Islet of Langerhans (tissue), 1 donor: ENCODE measurements around the gene NPHS1.

Experiments used
- FAIRE-seq: peaks from one replicate; lab custom pipeline; 2011; peaks lifted over from hg19 to GRCh38; lab: Jason Lieb, UNC

The NPHS1 gene

GRCh38 chr19:35788205-35788960 is 63.9 kb downstream of the NPHS1 start:
- no peak for FAIRE-seq

- FAIRE-seq: no peak
Measured at GRCh38 chr19:35787227-35787799, 65.0 kb downstream of the NPHS1 start.

DNA sequence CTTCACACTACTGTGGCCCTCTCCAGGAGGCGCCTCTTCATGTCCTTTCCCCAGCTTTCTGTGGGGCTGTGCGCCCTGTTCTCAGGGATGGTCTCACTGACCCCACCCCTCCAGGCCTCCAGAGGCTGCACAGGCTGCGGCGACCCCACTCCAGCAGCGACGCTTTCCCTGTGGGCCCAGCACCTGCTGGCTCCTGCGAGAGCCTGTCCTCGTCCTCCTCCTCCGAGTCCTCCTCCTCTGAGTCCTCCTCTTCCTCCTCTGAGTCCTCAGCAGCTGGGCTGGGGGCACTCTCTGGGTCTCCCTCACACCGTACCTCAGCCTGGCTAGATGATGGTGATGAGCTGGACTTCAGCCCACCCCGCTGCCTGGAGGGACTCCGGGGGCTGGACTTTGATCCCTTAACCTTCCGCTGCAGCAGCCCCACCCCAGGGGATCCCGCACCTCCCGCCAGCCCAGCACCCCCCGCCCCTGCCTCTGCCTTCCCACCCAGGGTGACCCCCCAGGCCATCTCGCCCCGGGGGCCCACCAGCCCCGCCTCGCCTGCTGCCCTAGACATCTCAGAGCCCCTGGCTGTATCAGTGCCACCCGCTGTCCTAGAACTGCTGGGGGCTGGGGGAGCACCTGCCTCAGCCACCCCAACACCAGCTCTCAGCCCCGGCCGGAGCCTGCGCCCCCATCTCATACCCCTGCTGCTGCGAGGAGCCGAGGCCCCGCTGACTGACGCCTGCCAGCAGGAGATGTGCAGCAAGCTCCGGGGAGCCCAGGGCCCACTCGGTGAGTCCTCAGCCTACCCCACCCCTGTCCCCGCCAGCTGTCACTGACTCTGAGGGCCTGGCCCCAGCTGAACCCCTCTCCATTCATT is 65.8 kb downstream of the NPHS1 start:
- no peak for FAIRE-seq

DNA sequence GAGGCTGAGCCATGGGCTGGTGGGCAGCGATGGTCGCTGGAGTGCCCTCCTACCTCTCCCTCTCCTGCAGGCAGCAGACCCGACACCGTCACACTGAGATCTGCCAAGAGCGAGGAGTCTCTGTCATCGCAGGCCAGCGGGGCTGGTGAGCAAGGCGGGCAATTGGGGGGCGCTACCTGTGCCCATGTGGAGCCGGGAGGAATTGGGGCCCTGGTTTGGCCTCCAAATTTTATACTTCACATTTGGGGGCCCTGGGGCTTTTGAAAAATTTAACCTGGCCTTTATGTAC is 67.0 kb downstream of the NPHS1 start:
- no peak for FAIRE-seq

- FAIRE-seq: no peak
Measured at GRCh38 chr19:35784503-35785338, 67.6 kb downstream of the NPHS1 start.

GRCh38 chr19:35783469-35784434 is 68.6 kb downstream of the NPHS1 start:
- no peak for FAIRE-seq

DNA sequence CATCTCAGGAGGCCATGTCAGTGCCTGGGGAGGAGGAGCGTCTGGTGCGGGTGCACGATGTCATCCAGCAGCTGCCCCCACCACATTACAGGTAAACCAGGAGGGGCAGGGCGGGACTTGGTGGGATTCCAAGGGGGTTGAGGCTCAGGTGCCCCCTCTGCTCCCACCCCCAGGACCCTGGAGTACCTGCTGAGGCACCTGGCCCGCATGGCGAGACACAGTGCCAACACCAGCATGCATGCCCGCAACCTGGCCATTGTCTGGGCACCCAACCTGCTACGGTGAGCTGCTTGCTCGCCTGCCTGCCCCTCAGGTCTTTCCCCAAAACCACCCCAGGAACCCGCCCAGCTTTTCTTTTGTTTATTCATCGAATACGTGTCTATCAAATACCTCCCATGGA is 69.7 kb downstream of the NPHS1 start:
- FAIRE-seq: no peak

GRCh38 chr19:35781650-35782049 is 70.7 kb downstream of the NPHS1 start:
- no peak for FAIRE-seq

DNA sequence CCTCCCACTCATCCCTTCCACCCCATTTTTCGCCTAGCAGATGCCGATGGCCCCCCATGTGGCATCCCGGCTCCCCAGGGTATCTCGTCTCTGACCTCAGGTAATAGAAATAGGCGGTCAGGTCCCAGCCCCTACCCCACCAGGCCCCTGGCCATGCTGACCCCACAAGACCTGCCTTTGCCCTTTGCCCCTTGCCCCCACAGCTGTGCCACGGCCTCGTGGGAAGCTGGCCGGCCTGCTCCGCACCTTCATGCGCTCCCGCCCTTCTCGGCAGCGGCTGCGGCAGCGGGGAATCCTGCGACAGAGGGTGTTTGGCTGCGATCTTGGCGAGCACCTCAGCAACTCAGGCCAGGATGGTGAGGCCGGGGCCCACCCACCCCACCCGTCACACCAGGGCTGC is 71.6 kb downstream of the NPHS1 start:
- no peak for FAIRE-seq

GRCh38 chr19:35780058-35780457 is 72.2 kb downstream of the NPHS1 start:
- FAIRE-seq: no peak

GRCh38 chr19:35779033-35779432 is 73.3 kb downstream of the NPHS1 start:
- no peak for FAIRE-seq

DNA sequence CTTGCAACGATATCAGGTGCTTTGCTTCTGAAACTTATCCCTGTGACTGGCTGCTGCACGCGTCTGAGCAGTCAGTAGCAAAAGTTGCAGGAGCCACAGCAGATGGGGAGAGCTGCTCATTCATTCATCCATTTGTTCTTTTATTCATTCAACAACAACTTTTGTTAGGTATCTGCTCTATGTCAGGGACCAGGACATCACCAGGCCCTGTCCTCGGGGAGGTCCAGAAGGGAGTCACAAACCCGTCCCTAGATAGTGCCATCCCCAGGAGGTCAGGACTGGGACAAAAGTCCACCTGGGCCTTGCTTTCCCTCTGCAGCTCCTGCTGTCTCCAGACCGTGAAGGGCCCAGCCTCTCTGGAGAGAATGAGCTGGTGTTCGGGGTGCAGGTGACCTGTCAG is 74.3 kb downstream of the NPHS1 start:
- no peak for FAIRE-seq

DNA sequence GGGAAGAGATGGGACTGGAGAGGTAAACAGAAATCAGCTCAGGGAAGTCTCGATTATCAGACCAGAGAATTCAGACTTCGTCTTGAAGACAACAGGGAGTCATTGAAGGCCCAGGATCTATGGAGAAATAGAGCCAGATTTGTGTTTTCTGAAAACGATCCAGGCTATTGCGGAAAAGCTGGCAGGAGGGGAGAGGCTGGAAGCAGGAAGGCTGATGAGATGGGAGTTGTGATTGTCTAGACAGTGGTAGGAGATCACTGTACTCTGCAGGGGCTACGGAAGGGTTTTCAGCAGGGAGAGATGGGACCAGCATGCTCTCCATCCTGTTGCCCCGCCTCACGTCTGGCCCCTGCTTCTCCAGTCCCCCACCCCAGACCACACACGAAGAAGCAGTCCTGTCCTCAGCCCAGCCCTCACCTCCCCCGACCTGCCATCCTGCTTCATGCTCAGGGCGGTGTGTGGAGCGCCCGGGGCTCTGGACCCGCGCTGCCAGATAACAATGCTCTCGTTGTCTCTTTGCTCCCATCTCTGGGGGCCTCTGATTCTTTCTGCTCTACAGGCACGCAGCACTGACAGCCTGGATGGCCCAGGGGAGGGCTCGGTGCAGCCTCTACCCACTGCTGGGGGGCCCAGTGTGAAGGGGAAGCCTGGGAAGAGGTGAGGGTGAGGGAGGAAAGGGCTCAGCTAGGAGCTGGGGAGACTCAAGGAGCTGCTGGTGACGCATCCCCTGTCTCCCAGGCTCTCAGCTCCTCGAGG is 75.0 kb downstream of the NPHS1 start:
- FAIRE-seq: no peak

GRCh38 chr19:35776102-35776788 is 76.1 kb downstream of the NPHS1 start:
- no peak for FAIRE-seq
